Esophagus squamous epithelium (tissue), 4 donors: Measurements from ENCODE around the gene CPNE4.

Experiments used
- CTCF ChIP-seq, 6 experiments: fragments of 450-650 bp in 4 of 6; fragments of 200-600 bp in 2 of 6; sonication (generic) in 2 of 6; IDR thresholded peaks; one replicate each; pipeline ENCODE4 v1.5.1; 2016 to 2019; ENCODE audit warnings: antibody characterized with exemption in 6 of 6, mild to moderate bottlenecking in 4 of 6, moderate library complexity in 4 of 6
- POLR2A ChIP-seq, 4 donors: fragments of 450-650 bp; IDR thresholded peaks; one replicate each; pipeline ENCODE4 v1.6.1; 2017; ENCODE audit warnings: antibody characterized with exemption in 4 of 4, mild to moderate bottlenecking in 4 of 4, moderate library complexity in 3 of 4

DNA sequence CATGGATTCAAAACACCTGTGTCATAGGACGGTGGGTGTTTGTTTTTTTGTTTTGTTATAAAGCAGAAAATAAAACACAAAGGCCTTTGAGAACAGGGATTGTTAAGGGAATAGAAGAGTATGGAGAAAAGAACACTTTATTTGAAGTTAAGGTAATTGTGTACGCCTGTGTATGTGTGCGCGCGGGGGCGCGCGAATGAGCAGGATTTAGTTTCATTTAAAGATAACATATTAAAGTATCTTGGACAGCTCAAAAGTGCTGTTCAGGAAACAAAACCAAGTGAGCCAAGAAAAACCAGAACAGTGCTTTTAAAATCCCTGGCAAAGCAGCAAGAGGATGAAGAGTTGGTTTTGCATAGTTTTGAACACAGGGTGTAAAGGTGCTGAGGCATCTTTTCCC lies 1.9 kb downstream of the CPNE4 start:
- TF ChIP-seq POLR2A (IDR thresholded peaks at IDR 0.05) (no peak), CTCF (IDR thresholded peaks at IDR 0.05) (no peak)
